Vagina (tissue), 2 donors: ENCODE measurements around the gene TUBE1. TPM values are rescaled to one million over a fixed set of nuclear protein-coding genes. Genes with fewer than 3 reads are reported as not detected.
A peak's percentile ranks its signal among the peaks of the same experiment; 100 is the strongest.

Source experiments
- DNase-seq, 2 donors: peaks; one replicate each; pipeline ENCODE4 v3.0.0-alpha.2; 2017; ENCODE audit errors: extremely low spot score in 2 of 2
- H3K27ac ChIP-seq: fragments of 200-600 bp; sonication (generic); one replicate; pipeline ENCODE4 v1.5.1; 2019
- H3K27me3 ChIP-seq: fragments of 200-600 bp; sonication (generic); one replicate; pipeline ENCODE4 v1.5.1; 2019
- H3K36me3 ChIP-seq, 2 donors: fragments of 200-600 bp; sonication (generic); one replicate each; pipeline ENCODE4 v1.5.1; 2017 to 2019
- H3K4me1 ChIP-seq: fragments of 200-600 bp; sonication (generic); one replicate; pipeline ENCODE4 v1.5.1; 2019
- H3K4me3 ChIP-seq, 2 donors: fragments of 200-600 bp; sonication (generic); 1 replicate in 1 of 2; 2 replicates in 1 of 2; pipeline ENCODE4 v1.5.1; 2016 to 2019
- H3K9me3 ChIP-seq: fragments of 200-600 bp; sonication (generic); one replicate; pipeline ENCODE4 v1.5.1; 2019
- POLR2A ChIP-seq, 2 donors: fragments of 450-650 bp; IDR thresholded peaks; one replicate each; pipeline ENCODE4 v1.6.1; 2017; ENCODE audit warnings: antibody characterized with exemption in 2 of 2, mild to moderate bottlenecking in 2 of 2, moderate library complexity in 2 of 2
- POLR2AphosphoS5 ChIP-seq, 2 donors: sonication (generic); formaldehyde crosslinking; IDR thresholded peaks; one replicate each; pipeline ENCODE4 v1.9.0; 2017; ENCODE audit warnings: antibody characterized with exemption in 2 of 2, mild to moderate bottlenecking in 2 of 2, low read depth in 1 of 2; ENCODE audit not compliant: insufficient read depth in 1 of 2
- intact Hi-C: fragments of 100-400 bp; cut with DNase I; formaldehyde crosslinking; loops from one replicate; pipeline ENCODE4 v1.15.1; 2023
- total RNA-seq: library from RNA; depleted of rRNA; stranded (reverse); fragments of >200 nt; gene quantifications from one replicate; pipeline ENCODE4 v1.2.3, GENCODE V29; 2016
- TF ChIP-seq, protein P1 (sequence below), 3 experiments: fragments of 450-650 bp in 2 of 3; fragments of 200-600 bp in 1 of 3; sonication (generic) in 1 of 3; IDR thresholded peaks; one replicate each; pipeline ENCODE4 v1.5.1; 2017 to 2019; ENCODE audit warnings: antibody characterized with exemption in 3 of 3, mild to moderate bottlenecking in 2 of 3, moderate library complexity in 2 of 3

TUBE1 gene
- total RNA-seq, 1 donor from 2014 or later: 38.8 TPM

DNA sequence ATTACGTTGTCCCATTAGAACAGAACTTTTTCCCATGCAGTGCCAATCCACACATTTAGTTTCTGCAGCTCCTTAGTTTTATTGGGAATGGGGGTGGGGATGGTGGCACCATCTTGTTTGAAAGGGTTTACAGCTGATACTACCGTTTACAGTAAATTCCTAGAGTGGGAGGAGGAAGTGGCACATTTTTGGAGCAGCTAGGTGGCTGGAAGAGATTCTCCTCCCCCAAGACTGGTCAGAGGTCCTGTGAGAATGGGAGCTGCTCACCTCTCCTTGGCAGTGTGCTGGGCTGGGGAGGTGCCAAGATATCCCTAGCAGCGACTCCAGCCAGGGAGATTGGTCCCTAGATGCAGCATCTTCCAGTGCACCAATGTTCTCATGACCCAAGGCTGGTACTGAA, 45.7 kb downstream of the TUBE1 start:
- intact Hi-C loops: loop anchor here (5.0 kb wide), 1 partner anchor 334 kb away; no protein-coding TSS in a partner anchor
- Histone ChIP-seq H3K9me3 (no peaks in the 10 kb centered on the region), H3K36me3 (no peaks in the 10 kb centered on the region), H3K4me3 (no peak overlapping the region), H3K4me1 (peaks cover 24% of the 10 kb centered on the region), H3K27me3 (no peaks in the 10 kb centered on the region), H3K27ac (no peak overlapping the region)
- no peak for DNase-seq
- TF ChIP-seq, protein P1, sequence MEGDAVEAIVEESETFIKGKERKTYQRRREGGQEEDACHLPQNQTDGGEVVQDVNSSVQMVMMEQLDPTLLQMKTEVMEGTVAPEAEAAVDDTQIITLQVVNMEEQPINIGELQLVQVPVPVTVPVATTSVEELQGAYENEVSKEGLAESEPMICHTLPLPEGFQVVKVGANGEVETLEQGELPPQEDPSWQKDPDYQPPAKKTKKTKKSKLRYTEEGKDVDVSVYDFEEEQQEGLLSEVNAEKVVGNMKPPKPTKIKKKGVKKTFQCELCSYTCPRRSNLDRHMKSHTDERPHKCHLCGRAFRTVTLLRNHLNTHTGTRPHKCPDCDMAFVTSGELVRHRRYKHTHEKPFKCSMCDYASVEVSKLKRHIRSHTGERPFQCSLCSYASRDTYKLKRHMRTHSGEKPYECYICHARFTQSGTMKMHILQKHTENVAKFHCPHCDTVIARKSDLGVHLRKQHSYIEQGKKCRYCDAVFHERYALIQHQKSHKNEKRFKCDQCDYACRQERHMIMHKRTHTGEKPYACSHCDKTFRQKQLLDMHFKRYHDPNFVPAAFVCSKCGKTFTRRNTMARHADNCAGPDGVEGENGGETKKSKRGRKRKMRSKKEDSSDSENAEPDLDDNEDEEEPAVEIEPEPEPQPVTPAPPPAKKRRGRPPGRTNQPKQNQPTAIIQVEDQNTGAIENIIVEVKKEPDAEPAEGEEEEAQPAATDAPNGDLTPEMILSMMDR (IDR thresholded peaks at IDR 0.05): no peak
- TF ChIP-seq POLR2A (IDR thresholded peaks at IDR 0.05): no peak
- TF ChIP-seq POLR2AphosphoS5 (IDR thresholded peaks at IDR 0.05; ENCODE audit: insufficient read depth in 1 of 2, low read depth in 1 of 2): no peak

GRCh38 chr6:112040956-112041355, 46.3 kb downstream of the TUBE1 start:
- no peak for TF ChIP-seq POLR2A (IDR thresholded peaks at IDR 0.05)
- TF ChIP-seq, protein P1 (IDR thresholded peaks at IDR 0.05): no peak
- no peak for TF ChIP-seq POLR2AphosphoS5 (IDR thresholded peaks at IDR 0.05; ENCODE audit: insufficient read depth in 1 of 2, low read depth in 1 of 2)
- DNase-seq: no peak
- Histone ChIP-seq H3K4me3 (no peak overlapping the region), H3K27me3 (no peaks in the 10 kb centered on the region), H3K36me3 (no peaks in the 10 kb centered on the region), H3K9me3 (no peaks in the 10 kb centered on the region), H3K27ac (no peak overlapping the region), H3K4me1 (peaks cover 24% of the 10 kb centered on the region)
- intact Hi-C loops: loop anchor here (5.0 kb wide), 1 partner anchor 334 kb away; no protein-coding TSS in a partner anchor

- peaks cover 24% of the 10 kb centered on the region for H3K4me1 ChIP-seq
- no peaks in the 10 kb centered on the region for H3K27me3 ChIP-seq
- no peaks in the 10 kb centered on the region for H3K36me3 ChIP-seq
- H3K9me3 ChIP-seq: no peaks in the 10 kb centered on the region
- no peak overlapping the region for H3K4me3 ChIP-seq
- DNase-seq: no peak
- H3K27ac ChIP-seq: peak overlapping the region; percentile 91
- TF ChIP-seq, protein P1 (IDR thresholded peaks at IDR 0.05): no peak
- TF ChIP-seq POLR2A (IDR thresholded peaks at IDR 0.05): no peak
- no peak for TF ChIP-seq POLR2AphosphoS5 (IDR thresholded peaks at IDR 0.05; ENCODE audit: insufficient read depth in 1 of 2, low read depth in 1 of 2)
- intact Hi-C loops: loop anchor here (5.0 to 10.0 kb wide), 3 partner anchors 42 to 557 kb away; partner anchors contain the start of genes REV3L and TRAF3IP2
Observed at GRCh38 chr6:112039431-112039770, 47.9 kb downstream of the TUBE1 start.

DNA sequence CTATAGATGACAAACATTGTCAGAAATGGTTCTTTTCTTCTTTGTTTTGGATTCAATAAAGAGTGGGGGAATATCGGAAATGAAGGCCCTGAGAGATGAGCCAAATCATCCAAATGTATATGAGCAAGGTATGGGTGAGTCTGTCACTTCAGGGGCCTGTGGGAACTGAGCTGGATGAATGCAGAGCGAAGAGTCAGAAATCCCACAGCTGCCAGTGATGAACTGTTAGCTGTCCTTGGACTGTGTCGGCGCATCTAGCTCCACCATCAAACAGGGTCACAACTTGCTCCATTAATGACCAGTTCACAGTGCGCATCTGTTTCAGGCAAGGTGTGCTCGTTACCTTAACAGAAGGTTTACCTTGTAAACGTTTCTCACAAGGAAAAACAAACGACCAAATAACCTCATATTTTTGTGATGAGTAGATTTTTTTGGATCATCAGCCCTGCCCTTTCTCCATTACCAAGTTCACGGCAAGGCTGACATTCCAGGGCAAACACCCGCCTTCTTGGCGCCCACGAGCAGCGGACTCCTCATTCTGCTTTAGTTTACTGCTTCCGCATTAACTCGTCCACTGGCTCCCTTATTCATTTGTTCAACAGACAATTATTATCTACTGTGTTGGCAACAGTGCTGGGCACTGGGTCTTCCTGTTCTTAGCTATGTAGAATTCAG, 48.4 kb downstream of the TUBE1 start:
- Histone ChIP-seq H3K4me1 (peaks cover 20% of the 10 kb centered on the region), H3K27me3 (no peaks in the 10 kb centered on the region), H3K4me3 (no peak overlapping the region), H3K9me3 (no peaks in the 10 kb centered on the region), H3K36me3 (no peaks in the 10 kb centered on the region), H3K27ac (peak overlapping the region; percentile 91)
- DNase-seq: no peak
- intact Hi-C loops: loop anchor here (5.0 to 10.0 kb wide), 3 partner anchors 42 to 557 kb away; partner anchors contain the start of genes REV3L and TRAF3IP2
- TF ChIP-seq POLR2A (IDR thresholded peaks at IDR 0.05) (no peak), POLR2AphosphoS5 (IDR thresholded peaks at IDR 0.05; ENCODE audit: insufficient read depth in 1 of 2, low read depth in 1 of 2) (no peak)
- TF ChIP-seq, protein P1 (IDR thresholded peaks at IDR 0.05): no peak

- peaks cover 18% of the 10 kb centered on the region for H3K4me1 ChIP-seq
- peak overlapping the region; percentile 91 for H3K27ac ChIP-seq
- intact Hi-C loops: loop anchor here (5.0 to 10.0 kb wide), 3 partner anchors 41 to 556 kb away; partner anchors contain the start of genes REV3L and TRAF3IP2
- H3K9me3 ChIP-seq: no peaks in the 10 kb centered on the region
- DNase-seq: no peak
- H3K27me3 ChIP-seq: no peaks in the 10 kb centered on the region
- TF ChIP-seq, protein P1 (IDR thresholded peaks at IDR 0.05): no peak
- no peaks in the 10 kb centered on the region for H3K36me3 ChIP-seq
- H3K4me3 ChIP-seq: no peak overlapping the region
Observed at GRCh38 chr6:112038268-112038667, 49.0 kb downstream of the TUBE1 start.
